ENCODE measurements around the gene NFKBIA. TPM values are rescaled to one million over a fixed set of nuclear protein-coding genes. Genes with fewer than 3 reads are reported as not detected.
A peak's percentile ranks its signal among the peaks of the same experiment; 100 is the strongest.
"Not testable (repeated sequence)": the region's sequence is repeated elsewhere in the genome, so short reads cannot be mapped to it uniquely, and the experiment has no call there.

The NFKBIA gene
- 331 TPM for total RNA-seq
- long read RNA-seq, transcript NFKBIA-201 (6 exons, 1,558 nt) = major isoform, 123 of 194 reads
- long read RNA-seq, transcript NFKBIA-209 (5 exons, 1,537 nt) = minor isoform, 27 of 194 reads
- long read RNA-seq, partial matches to known transcripts = 37 of 194 reads
- long read RNA-seq, other reads (novel, unspliced or antisense) = 5 of 194 reads

- Histone ChIP-seq H3K27me3 (ENCODE audit: low read depth) (no peaks in the 10 kb centered on the region), H3K4me1 (peaks cover 53% of the 10 kb centered on the region), H3K4me3 (peak within 1 kb of the TSS; percentile 93), H3K27ac (peak within 1 kb of the TSS; percentile 100), H3K9me3 (no peaks in the 10 kb centered on the region), H3K36me3 (peaks cover 39% of the 10 kb centered on the region)
- TF ChIP-seq CTCF (IDR thresholded peaks at IDR 0.05) = peak; percentile 44
- DNase-seq (peak; percentile 93), ATAC-seq (peak; percentile 69 to 87)
- intact Hi-C loops (cut with DNase I) = loop anchor here (5.0 to 10.0 kb wide), 2 partner anchors 62 to 190 kb away; no protein-coding TSS in a partner anchor
These were observed at the start of gene NFKBIA for GRCh38 chr14:35404449-35405303. Gene NFKBIA, minus strand, starts transcription at chr14:35404749. Its CDS starts 105 bp downstream, at chr14:35404644.

- Histone ChIP-seq H3K36me3 (no peaks in the 10 kb centered on the region), H3K27ac (no peak overlapping the region), H3K4me3 (no peak overlapping the region), H3K4me1 (no peaks in the 10 kb centered on the region), H3K27me3 (ENCODE audit: low read depth) (no peaks in the 10 kb centered on the region), H3K9me3 (no peaks in the 10 kb centered on the region)
- ATAC-seq (no peak), DNase-seq (no peak)
- no peak for TF ChIP-seq CTCF (IDR thresholded peaks at IDR 0.05)
- intact Hi-C loops (cut with DNase I) = no loop called here
These were observed 41.9 kb upstream of the NFKBIA start for GRCh38 chr14:35446450-35446849.

- Histone ChIP-seq H3K36me3 (no peaks in the 10 kb centered on the region), H3K9me3 (no peaks in the 10 kb centered on the region), H3K4me1 (no peaks in the 10 kb centered on the region), H3K4me3 (no peak overlapping the region), H3K27me3 (ENCODE audit: low read depth) (no peaks in the 10 kb centered on the region), H3K27ac (no peak overlapping the region)
- ATAC-seq (no peak), DNase-seq (no peak)
- intact Hi-C loops (cut with DNase I) = no loop called here
- TF ChIP-seq CTCF (IDR thresholded peaks at IDR 0.05) = no peak
These were observed 39.6 kb upstream of the NFKBIA start for GRCh38 chr14:35444104-35444503.

GRCh38 chr14:35441160-35441559, 36.6 kb upstream of the NFKBIA start:
- ATAC-seq (no peak), DNase-seq (no peak)
- Histone ChIP-seq H3K9me3 (no peaks in the 10 kb centered on the region), H3K27ac (no peak overlapping the region), H3K27me3 (ENCODE audit: low read depth) (no peaks in the 10 kb centered on the region), H3K4me3 (no peak overlapping the region), H3K4me1 (no peaks in the 10 kb centered on the region), H3K36me3 (no peaks in the 10 kb centered on the region)
- TF ChIP-seq CTCF (IDR thresholded peaks at IDR 0.05) = no peak
- intact Hi-C loops (cut with DNase I) = no loop called here

GRCh38 chr14:35438910-35439713, 34.6 kb upstream of the NFKBIA start:
- no peaks in the 10 kb centered on the region for H3K9me3 ChIP-seq
- no peak overlapping the region for H3K27ac ChIP-seq
- no peaks in the 10 kb centered on the region for H3K27me3 ChIP-seq (ENCODE audit: low read depth)
- no peak for ATAC-seq
- no peaks in the 10 kb centered on the region for H3K36me3 ChIP-seq
- H3K4me1 ChIP-seq = no peaks in the 10 kb centered on the region
- no peak for DNase-seq
- no peak overlapping the region for H3K4me3 ChIP-seq
- intact Hi-C loops (cut with DNase I) = no loop called here
- peak; percentile 35 for TF ChIP-seq CTCF (IDR thresholded peaks at IDR 0.05)

- DNase-seq; H3K9me3 ChIP-seq; H3K36me3 ChIP-seq; H3K27ac ChIP-seq; H3K27me3 ChIP-seq (ENCODE audit: low read depth); intact Hi-C loops (cut with DNase I); H3K4me3 ChIP-seq; ATAC-seq; H3K4me1 ChIP-seq: not testable (repeated sequence)
These were observed 33.9 kb upstream of the NFKBIA start for GRCh38 chr14:35438492-35438891.
